GM10847 (cell line): Measurements from ENCODE around the gene CTNND1.

ENCODE experiments used
- POLR2A ChIP-seq: IDR thresholded peaks from 2 replicates; pipeline ENCODE4 v1.6.1; 2011; ENCODE audit not compliant: insufficient read length; ENCODE audit errors: extremely low read depth

CTNND1 gene

DNA sequence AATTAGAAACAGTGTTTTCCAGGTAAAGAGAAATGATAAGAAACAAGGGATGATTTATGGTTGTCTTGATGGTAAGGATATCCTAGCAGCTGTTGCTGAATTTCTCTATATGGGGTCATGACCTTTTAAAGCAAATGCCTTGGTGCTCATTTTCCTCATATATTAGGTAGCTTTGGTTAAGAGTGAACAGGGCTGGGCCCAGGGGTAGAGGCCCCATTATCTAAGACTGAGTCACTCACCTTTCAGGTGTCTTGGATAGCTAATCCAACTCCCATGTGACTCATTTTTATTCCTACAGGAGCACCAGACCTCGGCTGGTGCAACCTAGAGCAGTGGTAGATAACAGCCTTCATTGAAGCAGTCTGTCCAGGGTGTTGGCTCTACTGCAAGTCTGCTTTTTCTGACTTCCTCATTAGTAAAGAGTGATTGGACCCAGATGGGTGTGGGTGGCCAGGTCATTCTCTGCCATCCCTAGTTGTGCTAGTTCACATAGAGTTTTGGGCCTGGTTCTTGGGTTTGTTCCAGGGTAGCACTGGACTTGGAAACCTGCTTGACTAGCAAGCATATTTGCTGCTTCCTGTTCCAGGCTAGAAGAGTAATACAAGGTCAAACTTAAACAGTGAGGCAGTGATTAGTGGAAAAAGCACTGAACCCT lies 37.4 kb downstream of the CTNND1 start:
- no peak for TF ChIP-seq POLR2A

DNA sequence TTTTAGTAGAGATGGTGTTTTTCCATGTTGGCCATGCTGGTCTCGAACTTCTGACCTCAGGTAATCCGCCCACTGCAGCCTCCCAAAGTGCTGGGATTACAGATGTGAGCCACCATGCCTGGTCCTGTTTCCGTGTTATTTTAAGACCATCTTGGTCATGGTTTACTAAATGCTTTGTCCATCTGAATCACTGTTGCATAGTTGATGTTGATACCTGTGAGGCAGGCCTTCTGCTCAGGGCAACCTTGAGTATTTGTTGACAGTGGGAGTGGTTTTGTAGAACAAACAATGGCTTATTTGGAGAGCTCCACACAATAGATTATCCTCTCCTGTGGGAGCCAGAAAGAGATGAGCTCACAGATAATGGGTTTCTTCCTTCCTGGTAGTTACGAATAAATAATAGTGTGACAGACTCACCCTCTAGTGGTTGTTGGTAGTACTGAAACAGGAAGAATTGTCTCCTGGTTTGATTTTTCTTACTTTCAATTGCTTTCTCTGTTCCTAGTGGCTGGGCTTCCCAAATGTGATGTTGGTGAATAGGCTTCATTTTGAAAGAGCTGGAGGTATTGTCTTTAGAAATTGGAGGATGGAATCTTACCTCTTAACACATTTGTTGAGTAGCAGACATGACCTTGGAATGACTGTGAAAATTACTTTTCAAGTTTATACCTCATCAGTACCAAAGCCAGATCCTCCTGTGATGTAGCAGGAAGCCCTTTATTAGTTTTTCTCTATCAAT lies 39.0 kb downstream of the CTNND1 start:
- no peak for TF ChIP-seq POLR2A

DNA sequence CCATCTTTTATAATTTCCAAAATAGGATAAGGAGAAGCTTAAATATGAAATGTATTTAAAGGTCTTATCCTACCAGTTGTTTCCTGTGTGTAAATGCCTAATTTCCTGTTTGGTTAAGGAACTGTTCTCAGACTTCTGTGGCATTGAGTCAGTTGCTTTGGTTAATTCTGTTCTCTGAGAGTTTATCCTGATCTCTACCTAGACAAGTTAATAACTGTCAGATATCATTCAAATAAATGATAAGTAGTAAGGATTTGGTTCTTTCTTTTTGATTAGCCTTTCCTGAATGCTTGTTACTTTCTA lies 39.5 kb downstream of the CTNND1 start:
- TF ChIP-seq POLR2A, result no peak

DNA sequence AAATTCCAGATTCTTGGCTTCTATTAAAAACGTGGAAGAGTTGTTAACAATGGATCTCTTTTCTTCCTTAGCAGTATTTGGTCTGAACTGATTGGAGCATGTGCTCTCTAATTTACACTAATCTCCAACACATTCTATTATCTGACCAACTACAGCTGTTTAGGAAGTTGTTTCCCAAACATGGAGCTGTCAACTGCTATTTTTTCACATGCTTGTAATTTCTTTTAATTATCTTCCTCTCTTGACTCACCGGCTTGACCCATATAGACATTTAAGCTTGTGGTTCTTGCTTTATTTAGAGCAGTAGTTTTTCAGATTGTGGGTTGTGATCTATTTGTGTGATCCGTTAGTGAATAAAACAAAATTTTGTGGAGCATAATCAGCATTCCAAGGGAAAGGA lies 40.8 kb downstream of the CTNND1 start:
- TF ChIP-seq POLR2A, result no peak

DNA sequence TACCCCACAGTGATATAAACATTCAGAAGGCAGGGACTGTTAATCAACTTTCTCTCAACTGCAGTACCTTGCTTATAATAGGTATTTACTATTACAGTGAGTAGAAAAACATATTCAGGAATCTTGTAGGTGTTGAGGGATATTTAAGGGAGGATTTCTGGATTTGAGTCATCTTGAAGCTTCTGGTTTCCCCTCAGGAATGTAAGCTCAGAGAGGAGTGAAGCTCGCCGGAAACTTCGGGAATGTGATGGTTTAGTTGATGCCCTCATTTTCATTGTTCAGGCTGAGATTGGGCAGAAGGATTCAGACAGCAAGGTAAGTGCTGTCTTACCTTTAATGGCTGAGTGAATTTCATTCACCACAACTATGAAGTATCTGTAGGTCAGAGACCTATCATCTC lies 42.9 kb downstream of the CTNND1 start:
- TF ChIP-seq POLR2A, result no peak

DNA sequence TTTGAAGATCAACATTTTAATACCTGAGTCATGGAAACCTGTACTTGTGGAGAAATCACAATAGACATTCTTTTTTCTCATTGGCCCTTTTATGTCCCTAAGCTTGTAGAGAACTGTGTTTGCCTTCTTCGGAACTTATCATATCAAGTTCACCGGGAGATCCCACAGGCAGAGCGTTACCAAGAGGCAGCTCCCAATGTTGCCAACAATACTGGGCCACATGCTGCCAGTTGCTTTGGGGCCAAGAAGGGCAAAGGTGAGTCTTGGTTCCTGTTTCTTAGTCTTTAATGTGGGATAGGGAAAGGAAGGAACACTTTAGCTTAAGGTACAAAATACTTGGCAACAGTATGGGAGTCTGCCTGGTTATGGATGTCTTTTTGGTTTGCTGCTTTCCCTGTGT lies 44.2 kb downstream of the CTNND1 start:
- no peak for TF ChIP-seq POLR2A

DNA sequence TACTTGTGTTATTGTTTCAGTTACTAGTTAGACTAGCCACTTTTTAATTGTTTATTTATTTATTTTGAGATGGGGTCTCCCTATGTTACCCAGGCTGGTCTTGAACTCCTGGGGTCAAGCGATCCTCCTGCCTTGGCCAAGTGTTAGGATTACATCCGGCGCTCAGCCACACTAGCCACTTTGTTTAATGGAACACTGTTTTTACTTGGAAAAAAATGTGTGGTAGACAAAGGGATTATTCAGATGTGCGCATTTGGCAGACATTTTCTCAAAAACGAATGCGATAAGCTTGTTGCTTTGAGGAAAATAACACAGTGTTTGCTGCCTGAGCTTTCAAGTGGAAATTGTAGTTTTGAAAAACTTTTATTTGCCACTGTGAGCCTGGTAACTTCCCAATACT lies 51.0 kb downstream of the CTNND1 start:
- no peak for TF ChIP-seq POLR2A

DNA sequence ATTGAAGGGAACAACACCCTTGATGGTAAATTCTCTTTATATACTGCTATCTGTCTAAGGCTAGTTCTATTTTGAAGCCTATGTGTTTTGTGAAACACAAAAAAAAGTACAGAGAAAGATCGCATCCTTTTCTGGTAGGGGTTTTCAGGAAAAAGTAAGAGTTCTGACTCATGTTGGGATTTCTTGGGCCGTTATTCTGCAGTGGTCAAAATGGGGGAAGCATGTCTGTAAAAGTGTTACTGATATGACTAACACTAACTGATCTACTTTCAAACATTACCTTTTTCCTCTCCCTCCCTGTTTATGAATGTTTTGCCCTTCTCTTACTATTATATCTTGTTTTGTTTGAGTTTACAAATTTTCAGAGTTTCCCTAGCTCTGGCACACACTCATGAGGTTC lies 53.9 kb downstream of the CTNND1 start:
- no peak for TF ChIP-seq POLR2A

DNA sequence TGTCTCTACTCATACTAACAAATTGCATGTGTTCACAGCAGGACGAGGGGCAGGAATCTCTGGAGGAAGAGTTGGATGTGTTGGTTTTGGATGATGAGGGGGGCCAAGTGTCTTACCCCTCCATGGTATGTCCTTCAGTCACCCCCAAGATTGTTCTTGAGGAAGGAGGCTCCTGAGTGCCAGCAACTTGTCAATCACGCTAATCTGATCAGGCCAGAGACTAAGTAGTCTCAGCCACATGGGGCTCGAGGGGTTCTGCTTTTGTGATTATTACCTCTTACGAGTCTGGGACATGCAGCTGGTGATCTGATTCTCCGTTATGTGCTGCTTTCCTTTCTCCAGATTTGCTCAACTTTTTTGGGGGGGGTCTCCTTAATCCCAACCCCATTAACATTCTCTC lies 54.3 kb downstream of the CTNND1 start:
- TF ChIP-seq POLR2A, result no peak

DNA sequence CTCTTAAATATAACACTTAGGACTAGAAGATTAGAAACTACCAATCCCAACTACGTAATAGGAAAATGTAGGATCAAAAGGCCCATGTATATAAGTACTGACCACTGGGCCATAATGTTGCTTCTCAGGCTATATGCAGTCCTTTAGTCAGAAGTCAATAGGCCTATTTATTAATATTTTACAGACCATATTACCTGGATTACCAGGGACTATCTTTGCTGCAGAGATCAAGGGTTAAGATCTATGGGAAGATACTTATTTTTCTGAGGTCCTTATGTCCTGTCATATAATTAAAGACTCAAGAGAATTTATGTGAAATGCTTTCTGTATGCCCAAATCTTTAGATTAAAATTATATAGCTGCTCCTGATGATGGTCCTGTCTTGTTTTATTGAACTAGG lies 57.2 kb downstream of the CTNND1 start:
- no peak for TF ChIP-seq POLR2A

DNA sequence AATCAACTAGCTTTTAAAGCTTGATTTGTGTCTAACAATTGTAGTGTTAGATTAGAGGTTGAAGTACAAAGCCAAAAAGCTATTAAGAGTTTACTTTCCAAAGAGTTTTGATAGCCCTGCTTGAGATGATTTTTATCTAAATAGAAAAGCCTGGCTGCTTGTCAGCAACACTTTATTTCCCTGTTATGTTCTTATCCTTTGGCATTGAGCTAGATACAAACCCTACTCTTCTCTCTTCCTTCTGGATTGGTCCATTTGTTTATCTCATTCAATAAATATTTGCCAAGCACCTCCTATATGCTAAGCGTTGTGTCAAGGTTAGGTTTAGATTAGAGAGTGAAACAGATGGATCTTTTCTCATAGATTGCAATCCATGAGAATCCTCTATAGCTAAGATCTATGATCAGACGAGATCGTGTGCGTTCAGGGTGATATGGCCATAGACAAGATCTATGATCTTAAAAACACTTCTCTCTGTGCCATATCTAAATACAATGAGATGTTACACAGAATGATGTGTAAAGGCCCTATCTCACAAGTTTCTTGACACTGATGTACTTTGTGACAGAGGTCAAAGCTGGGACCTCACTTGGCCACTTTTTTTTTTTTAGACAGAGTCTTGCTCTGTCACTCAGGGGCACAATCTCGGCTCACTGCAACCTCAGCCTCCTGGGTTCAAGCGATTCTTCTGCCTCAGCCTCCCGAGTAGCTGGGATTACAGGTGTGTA lies 57.8 kb downstream of the CTNND1 start:
- no peak for TF ChIP-seq POLR2A

DNA sequence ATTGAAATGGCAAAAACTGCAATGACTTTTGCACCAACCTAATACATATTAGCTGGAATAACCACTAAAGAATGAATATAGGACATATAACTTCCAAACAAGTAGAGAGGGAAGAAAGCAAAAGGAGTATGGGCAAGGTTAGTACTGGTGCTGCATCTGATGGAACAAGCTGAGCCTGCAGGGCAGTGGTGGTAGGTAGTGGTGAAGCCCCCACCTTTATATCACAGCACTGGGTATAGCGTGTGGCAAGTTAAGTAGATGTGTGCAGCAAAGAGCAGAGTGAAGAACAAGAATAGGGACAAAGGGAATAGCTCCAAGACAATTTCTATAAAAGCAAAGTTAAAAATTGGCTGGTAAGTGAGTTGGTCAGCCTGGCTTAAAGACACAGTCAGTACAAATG lies 62.3 kb downstream of the CTNND1 start:
- TF ChIP-seq POLR2A, result no peak

DNA sequence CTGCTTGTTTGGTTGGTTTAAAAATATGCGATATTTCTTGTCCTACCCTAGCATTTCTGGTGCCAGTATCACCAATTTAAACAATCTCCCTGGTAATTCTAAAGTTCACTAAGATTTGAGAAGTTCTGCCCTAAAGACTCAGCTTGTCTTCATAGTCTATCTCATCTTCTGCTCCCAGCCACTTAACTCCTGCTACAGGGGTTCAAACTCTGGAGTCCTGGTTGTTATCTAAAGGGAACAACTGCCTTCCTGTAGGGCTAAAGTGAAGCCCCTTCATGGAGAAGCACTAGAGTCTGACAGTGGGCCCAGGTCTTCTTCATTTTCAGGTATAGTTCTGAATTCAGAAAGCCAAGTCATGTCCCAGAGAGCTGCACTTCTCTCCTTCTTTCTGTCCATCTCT lies 73.2 kb downstream of the CTNND1 start:
- TF ChIP-seq POLR2A, result no peak

DNA sequence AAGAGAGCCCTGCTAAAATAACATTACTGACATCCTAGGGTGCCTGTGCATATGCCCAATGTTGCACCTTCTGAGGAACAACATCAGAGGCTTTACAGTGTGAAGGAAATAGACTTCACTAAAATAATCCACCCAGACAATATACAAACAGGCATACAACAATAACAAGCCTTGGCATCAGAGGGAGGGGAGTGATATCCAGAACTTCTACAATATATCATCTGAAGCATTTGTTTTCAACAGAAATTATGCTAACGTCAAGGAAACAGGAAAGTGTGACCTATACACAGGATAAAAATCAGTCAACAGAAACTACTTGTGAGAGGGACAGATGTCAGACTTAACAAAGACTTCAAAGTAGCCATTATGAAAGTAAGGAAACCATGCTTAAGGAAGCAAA lies 81.3 kb downstream of the CTNND1 start:
- TF ChIP-seq POLR2A, result no peak

DNA sequence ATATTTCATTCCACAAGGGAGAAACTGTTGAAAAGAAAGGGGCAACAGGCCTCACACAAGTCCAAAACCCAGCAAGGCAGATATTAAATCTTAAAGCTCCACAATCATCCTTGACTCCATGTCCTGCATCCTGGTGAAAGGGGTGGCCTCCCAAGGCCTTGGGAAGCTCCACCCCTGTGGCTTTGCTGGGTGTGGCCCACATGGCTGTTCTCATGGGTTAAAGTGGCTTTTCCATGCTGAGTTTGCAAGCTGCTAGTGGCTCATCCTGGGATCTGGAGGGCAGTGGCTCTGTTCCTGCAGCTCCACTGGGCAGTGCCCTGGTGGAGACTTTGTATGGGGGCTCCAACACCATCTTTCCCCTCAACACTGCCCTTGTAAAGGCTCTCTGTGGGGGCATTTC lies 106.4 kb downstream of the CTNND1 start:
- TF ChIP-seq POLR2A, result no peak

DNA sequence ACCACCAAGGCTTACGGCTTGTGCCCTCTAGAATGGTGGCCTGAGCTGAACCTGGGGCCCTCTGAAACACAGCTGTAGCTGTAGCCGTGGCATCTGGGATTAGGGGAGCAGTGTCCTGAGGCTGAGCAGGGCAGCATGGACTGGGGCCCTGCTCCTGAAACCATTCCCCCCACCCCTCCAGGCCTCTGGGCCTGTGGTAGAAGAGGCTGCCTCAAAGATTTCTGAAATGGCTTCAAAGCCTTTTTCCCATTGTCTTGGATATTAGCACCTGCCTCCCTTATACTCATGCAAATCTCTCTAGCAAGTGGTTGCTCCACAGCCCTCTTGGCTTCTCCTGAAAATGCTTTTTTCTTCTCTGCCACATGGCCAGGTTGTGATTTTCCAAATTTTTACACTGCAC lies 106.9 kb downstream of the CTNND1 start:
- no peak for TF ChIP-seq POLR2A
